Erythroblast (primary cell): ENCODE data around the gene NOS1AP.

Source experiments
- DNase-seq, 2 experiments: peaks; one replicate each; lab custom pipeline; 2025; lab: John Stamatoyannopoulos, UW
- GATA1 ChIP-seq: IDR thresholded peaks from 2 replicates; pipeline ENCODE4 v1.6.1; 2011; ENCODE audit warnings: low read depth, mild to moderate bottlenecking, control low read depth, low read length, moderate library complexity
- POLR2A ChIP-seq: IDR thresholded peaks from 2 replicates; pipeline ENCODE4 v1.6.1; 2011; ENCODE audit warnings: mild to moderate bottlenecking, low read length

Gene NOS1AP

DNA sequence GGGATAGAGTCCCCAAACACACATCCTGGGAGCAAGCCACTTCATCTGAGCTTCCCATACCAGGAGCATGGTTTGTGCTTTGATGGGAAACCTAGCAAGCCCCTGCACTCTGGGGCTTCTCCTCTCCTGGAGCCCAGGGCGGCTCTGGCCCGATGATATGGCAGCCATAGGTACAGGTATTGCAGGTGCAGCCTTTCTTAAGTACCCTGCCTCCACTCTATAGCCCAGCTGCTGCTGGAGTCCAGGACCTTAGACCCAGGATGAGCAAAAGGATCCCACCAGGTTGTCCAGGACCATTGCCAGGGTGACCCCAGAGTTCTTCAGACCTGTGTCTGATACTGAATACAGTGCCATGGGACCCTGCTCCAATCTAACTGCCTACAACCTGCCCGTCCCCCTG is 316.2 kb downstream of the NOS1AP start:
- no peak for DNase-seq
- TF ChIP-seq POLR2A (no peak), GATA1 (no peak)

DNA sequence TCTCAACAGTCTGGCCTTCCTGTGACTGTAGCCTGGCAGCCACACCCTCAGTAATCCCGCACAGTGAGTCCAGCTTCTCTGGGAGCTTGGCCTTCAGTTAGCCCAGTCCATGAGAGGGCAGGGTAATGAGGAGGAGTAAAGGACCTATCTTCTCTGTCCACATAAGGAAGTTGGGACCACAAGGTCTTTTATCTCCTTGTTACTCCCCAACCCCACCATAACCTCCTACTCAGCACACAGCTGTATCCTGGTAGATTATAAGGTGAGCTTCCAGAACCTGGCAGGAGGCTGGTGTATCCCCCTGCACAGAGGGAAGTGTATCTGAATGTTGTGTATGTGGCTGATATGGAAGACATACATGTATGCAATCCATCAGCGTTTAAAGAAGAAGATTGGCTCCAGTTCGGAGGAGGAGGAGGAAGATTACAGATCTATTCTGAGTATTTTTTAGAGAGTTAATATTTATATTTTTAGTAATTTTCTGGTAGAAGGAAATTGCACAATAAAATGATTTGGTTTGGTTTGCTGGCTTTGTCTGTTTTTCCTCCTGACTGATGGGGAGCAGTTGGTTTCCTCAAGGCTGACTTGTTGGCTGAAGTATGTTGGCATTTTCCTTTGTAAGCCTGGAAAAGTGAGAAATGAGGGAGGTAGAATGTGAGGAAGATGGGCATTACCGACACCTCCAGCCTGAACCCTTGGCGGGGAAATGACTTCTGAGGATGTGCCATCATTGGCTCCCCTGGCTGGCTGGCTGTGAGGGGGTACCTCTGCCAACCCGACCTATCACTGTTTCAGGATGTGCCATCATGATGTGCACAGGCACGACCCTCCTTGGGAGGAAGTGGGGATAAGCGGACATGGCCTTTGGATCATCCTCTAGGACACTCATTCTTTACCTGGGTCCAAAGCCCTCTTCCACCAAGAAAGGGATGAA is 317.1 kb downstream of the NOS1AP start:
- TF ChIP-seq POLR2A (no peak), GATA1 (no peak)
- no peak for DNase-seq

DNA sequence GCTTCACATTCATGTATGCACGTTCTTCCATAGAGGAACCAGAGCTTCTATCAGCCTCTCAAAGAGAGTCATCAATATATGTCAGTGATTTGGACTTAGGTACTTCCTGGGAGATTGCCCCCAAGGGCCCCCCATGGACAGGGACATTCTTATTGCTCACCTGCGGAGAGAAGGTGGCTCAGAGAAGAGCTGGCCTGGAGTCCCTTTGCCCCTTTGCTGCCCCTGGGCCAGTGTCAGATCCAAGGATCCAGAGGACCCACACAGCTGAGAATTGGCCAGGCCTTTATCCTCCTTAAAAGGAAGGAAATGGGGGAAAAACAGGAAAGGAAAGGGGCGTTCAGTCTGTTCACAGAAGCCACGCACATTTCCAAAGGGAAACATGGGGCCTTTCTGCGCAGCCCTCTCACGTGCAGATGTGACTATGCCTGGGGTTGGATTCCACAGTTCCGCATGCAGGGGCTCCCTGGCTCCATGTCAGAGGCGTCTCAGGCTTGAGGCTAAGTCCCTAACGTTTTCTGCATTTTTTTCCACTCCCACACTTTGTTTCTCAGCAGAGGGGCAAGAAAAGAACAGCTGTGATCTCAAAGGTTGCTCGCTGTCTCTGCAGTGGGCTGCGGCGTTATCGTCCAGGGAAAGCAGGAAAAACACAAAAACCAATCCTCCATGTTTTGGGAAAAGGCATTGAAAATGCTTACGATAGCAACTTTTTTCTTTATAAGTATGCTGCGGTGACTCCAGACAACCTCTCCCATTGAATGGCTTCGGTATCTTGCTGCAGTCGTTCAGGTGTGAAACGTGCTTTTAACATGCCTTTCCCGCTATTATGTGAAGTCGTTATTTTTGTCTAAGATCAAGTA is 318.0 kb downstream of the NOS1AP start:
- no peak for TF ChIP-seq POLR2A
- DNase-seq: no peak

DNA sequence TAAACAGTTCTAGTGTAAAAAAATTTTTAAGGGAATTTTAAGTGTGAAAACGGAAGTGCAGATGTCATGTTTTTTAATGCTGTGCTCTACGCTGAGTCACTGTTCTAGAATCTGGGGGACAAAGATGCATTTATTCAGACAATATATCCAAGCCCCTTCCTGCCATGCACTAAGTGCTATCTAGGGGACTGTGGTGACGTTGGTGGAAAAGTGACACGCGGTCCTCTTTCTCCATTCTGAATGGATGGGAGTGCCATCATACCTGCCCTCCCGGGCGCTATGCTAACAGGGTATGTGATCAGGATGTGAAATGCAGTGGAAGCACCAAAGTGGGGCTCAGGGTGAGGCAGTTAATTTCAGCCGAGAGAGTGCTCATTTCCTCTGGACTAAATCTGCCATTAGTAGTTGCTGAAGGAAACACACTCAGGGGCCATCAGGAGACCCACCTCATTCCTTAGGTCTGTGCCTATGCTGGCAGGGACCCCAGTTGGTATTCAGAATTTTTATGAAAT is 318.6 kb downstream of the NOS1AP start:
- DNase-seq: no peak
- no peak for TF ChIP-seq GATA1

DNA sequence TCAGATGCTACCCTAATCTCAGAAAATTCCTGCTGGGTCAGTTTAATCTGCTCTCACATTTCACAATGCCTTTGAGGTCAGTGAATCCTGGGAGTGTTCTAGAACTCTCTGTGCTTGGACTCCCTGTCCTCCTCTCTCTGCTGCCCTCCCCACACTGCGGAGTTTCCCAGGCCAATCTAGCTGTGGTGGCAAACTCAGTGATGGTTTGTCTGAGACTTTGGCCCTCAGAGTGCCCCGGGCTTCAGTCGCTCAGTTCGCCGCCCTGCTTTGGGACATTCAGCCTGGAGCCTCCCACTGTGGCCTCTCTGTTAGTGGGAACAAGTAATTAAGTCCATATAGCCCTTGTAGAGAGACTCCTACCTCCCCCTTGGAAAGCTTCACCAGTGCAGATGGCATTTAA is 319.1 kb downstream of the NOS1AP start:
- no peak for TF ChIP-seq GATA1
- TF ChIP-seq POLR2A: no peak
- no peak for DNase-seq

DNA sequence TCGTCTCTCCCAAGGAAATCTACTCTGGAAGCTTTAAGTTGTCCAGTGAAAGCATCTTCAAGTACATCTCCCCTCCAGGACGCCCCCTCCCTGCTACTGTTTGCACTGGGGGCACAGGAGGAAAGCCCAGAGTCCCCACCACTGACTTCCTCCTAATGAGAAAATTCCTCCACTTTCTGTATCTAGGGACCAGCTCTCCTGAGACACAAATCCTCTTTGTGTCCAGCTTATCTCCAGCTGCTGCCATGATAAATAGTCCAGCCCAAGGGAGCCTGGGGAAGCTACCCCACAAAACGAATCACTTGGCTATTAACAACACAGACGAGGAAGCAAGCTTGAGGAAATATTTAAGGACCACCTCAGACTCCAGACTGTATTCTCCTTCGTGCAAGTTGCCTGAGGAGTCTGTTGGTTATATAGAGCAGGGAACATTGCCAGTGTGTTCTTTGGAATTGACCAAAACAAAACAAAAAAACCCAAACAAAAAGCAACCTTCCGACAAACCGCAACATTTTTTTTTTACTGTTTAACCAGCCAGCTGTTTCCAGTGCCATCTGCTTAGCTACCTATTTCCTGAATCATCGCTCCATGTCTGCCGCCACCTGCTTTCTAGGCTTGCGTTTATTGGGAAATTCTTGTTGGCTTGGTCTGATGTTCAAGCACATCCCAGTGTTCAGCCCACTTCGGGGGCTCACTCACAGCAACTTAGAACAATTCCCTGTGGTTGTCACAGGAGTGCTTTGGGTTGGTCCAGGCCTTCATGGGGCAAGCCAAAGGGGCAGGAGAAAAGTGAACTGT is 319.7 kb downstream of the NOS1AP start:
- no peak for DNase-seq
- TF ChIP-seq GATA1: no peak
- no peak for TF ChIP-seq POLR2A

DNA sequence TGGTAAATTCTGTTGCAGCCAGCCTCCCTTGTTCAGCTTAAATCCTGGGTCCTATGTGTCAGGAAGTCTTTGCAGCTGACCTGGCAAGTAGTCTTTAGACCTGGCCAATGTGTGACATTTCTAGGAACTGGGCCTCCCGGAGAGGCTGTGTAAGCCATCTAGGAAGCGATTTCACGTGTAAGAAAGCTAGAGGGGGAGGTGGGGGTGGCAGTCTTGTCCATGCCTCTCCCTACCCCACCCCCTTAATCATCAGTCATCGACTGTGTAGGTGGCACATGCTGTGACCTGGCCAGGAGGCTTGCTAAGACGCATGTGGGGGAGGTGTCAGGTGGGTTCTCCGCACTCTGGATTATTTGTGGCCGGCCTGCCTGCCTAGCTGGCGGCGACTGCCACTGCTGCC is 320.5 kb downstream of the NOS1AP start:
- DNase-seq: no peak

DNA sequence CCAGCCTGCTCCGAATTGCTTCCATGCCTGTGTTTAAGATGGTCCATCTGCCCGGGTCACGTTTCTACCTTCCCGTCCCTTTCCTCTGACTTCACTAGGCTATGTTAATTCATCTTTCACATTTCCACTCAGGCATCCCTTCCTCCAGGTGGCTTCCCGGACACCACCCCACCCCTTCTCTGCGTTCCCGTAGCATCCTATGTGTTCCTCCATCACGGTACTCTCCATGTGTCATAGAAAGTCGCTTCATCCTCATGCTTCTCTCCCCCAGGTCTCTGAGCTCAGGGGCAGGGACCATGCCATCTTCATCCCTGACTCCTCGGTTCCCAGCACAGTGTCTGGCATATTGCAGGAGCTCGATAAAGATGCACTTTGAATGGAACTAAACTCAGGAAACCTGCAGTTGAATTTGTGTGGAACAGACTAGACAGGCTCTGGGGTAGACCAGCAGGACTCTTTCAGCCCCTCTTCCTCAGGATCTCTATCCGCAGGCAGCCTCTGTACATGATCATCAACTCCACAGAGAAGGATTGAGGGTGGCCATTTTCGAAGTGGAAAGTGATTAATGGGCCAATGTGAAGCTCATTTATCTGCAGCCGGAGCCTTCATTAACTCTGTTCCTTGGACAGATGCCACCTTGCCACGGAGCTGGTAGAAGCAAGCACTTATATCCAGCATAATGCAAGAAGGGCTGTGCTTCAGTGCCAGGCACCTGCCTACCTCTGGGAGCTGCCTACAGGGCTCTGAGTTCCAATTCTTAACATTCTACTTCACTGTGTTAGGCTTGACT is 321.1 kb downstream of the NOS1AP start:
- TF ChIP-seq POLR2A (no peak), GATA1 (no peak)
- DNase-seq: no peak

More for the DNA sequence above, 320.5 kb downstream of the NOS1AP start:
- TF ChIP-seq POLR2A: no peak
- no peak for TF ChIP-seq GATA1

DNA sequence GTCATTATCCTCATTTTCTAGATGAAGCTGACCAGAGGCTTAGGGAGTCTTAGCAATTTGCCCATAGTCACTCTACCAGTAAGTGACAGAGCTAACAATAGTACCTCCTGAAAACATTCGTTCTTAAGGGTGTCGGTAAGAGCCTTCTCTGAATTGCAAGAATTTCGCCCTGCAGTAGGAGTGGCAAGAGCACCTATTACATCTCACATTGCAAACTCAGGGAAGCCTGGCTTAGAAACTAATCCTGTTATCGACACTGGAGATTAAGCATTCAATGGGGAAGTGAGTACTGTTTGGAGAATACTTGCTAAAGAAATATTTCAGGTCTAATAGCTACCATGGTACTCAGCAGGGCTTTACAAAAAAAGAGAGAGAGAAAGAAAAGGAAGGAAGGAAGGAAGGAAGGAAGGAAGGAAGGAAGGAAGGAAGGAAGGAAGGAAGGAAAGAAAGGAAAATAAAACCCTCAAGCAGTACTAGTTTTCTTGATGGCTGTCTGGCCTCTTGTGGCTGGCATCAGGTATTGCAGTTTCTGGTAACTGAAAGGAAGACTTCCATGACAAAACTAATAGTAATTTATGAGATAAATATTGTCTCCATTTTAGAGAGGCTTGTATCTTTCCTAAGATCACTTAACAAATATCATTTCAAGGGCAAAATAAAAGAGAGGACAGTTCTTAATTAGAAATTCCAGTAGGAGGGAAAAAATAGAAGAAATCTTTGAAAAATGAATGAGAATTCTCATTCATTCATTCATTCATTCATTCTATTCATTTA is 322.5 kb downstream of the NOS1AP start:
- TF ChIP-seq GATA1 (no peak), POLR2A (no peak)

DNA sequence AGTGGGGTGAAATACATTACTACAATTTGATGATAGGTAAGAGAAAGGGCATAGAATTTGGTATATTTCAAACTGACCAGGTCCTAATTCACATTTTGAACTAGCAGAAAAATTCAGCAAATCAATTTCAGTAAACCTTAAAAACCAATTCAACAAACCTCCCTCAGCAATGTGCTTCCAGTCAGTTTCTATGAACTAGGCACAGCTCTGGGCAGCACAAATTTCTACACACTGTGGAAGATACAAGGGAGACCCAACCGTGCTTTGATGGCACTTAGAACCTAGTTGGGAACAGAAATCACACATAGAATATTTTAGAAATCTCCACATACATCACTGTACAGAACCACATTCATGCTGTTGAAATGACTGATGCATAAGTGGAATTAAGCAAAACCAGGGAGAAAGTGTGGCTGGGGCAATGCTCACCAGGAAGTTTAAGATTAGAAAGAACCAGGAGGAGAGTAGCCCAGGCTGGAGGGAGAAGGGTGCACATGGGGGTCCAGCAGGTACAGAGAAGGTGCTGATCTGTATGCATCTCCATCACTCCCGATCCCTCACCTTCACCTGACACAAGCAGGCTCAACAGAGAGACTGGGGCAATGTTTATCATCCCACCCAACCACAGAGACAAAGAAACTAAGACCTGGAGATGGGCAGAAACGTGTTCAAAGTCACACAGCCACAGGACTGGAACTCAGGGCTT is 326.9 kb downstream of the NOS1AP start:
- no peak for DNase-seq
- TF ChIP-seq GATA1 (no peak), POLR2A (no peak)

More for the DNA sequence above, 322.5 kb downstream of the NOS1AP start:
- DNase-seq: peak; percentile 68 to 73

DNA sequence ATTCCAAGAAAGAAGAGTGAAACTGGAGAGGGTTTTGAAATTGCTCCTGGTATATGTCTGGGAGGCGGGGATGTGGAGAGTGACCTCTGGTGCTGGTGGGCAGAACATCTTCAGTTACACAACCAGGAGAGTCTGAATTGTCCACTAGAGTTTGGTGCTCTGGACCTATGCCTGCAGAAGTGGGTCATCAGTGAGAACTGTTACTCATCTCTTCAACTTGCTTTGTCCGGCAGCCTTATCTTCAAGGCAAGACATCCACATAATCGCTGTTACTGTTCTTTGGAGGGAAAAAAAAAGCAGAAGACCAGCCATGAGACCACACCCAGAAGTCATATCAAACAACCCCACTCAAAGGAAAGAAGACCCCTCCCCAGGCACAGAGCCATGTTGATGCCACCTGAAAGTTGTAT is 327.6 kb downstream of the NOS1AP start:
- TF ChIP-seq GATA1: no peak
- no peak for TF ChIP-seq POLR2A
- DNase-seq: peak; percentile 38 to 73
